HEK293 (cell line): ENCODE measurements around the gene PSMD7.

Source experiments
- GFI1B ChIP-seq: fragments of 450-650 bp; formaldehyde crosslinking; IDR thresholded peaks from 2 replicates; pipeline ENCODE4 v1.5.1; 2016; ENCODE audit warnings: missing biosample characterization, missing genetic modification characterization
- HOXD13 ChIP-seq: sonication (generic); formaldehyde crosslinking; IDR thresholded peaks from 2 replicates; pipeline ENCODE4 v1.8.0; 2022; ENCODE audit warnings: missing genetic modification reagents, borderline replicate concordance
- OSR2 ChIP-seq: fragments of 450-650 bp; formaldehyde crosslinking; IDR thresholded peaks from 2 replicates; pipeline ENCODE4 v1.5.1; 2016; ENCODE audit warnings: missing biosample characterization, missing genetic modification characterization
- PRDM2 ChIP-seq: fragments of 450-650 bp; formaldehyde crosslinking; IDR thresholded peaks from 2 replicates; pipeline ENCODE4 v1.5.1; 2016; ENCODE audit warnings: missing biosample characterization, missing genetic modification characterization, borderline replicate concordance
- PRDM6 ChIP-seq: fragments of 450-650 bp; formaldehyde crosslinking; IDR thresholded peaks from 2 replicates; pipeline ENCODE4 v1.5.1; 2017; ENCODE audit warnings: missing biosample characterization, missing genetic modification characterization
- SCRT1 ChIP-seq: fragments of 450-650 bp; formaldehyde crosslinking; IDR thresholded peaks from 2 replicates; pipeline ENCODE4 v1.5.1; 2016; ENCODE audit warnings: missing biosample characterization, missing genetic modification characterization, borderline replicate concordance
- ZBTB17 ChIP-seq: fragments of 450-650 bp; formaldehyde crosslinking; IDR thresholded peaks from 2 replicates; pipeline ENCODE4 v1.5.1; 2016; ENCODE audit warnings: missing biosample characterization, missing genetic modification characterization
- ZFP3 ChIP-seq: fragments of 450-650 bp; formaldehyde crosslinking; IDR thresholded peaks from 2 replicates; pipeline ENCODE4 v1.5.1; 2016; ENCODE audit warnings: low read depth, missing biosample characterization, missing genetic modification characterization
- ZNF114 ChIP-seq: fragments of 450-650 bp; formaldehyde crosslinking; IDR thresholded peaks from 2 replicates; pipeline ENCODE4 v1.5.0; 2017; ENCODE audit warnings: missing biosample characterization, missing genetic modification characterization
- ZNF121 ChIP-seq: fragments of 450-650 bp; formaldehyde crosslinking; IDR thresholded peaks from 2 replicates; pipeline ENCODE4 v1.5.1; 2016; ENCODE audit warnings: missing biosample characterization, missing genetic modification characterization
- ZNF174 ChIP-seq: fragments of 450-650 bp; formaldehyde crosslinking; IDR thresholded peaks from 2 replicates; pipeline ENCODE4 v1.5.0; 2017; ENCODE audit warnings: missing biosample characterization, mild to moderate bottlenecking, missing genetic modification characterization
- ZNF175 ChIP-seq: fragments of 450-650 bp; formaldehyde crosslinking; IDR thresholded peaks from 2 replicates; pipeline ENCODE4 v1.5.1; 2016; ENCODE audit warnings: missing biosample characterization, missing genetic modification characterization
- ZNF18 ChIP-seq: fragments of 450-650 bp; formaldehyde crosslinking; IDR thresholded peaks from 2 replicates; pipeline ENCODE4 v1.5.1; 2016; ENCODE audit warnings: missing biosample characterization, missing genetic modification characterization
- ZNF202 ChIP-seq: fragments of 450-650 bp; formaldehyde crosslinking; IDR thresholded peaks from 2 replicates; pipeline ENCODE4 v1.5.1; 2016; ENCODE audit warnings: missing biosample characterization, missing genetic modification characterization, borderline replicate concordance
- ZNF24 ChIP-seq: fragments of 450-650 bp; formaldehyde crosslinking; IDR thresholded peaks from 2 replicates; pipeline ENCODE4 v1.5.1; 2016; ENCODE audit warnings: missing biosample characterization, missing genetic modification characterization
- ZNF266 ChIP-seq: fragments of 450-650 bp; formaldehyde crosslinking; IDR thresholded peaks from 2 replicates; pipeline ENCODE4 v1.5.1; 2016; ENCODE audit warnings: missing biosample characterization, missing genetic modification characterization, low read depth
- ZNF37A ChIP-seq: fragments of 450-650 bp; IDR thresholded peaks from 2 replicates; pipeline ENCODE4 v1.5.1; 2018; ENCODE audit warnings: missing biosample characterization, missing genetic modification characterization
- ZNF394 ChIP-seq: fragments of 450-650 bp; formaldehyde crosslinking; IDR thresholded peaks from 2 replicates; pipeline ENCODE4 v1.5.1; 2016; ENCODE audit warnings: missing biosample characterization, missing genetic modification characterization, mild to moderate bottlenecking, moderate library complexity, borderline replicate concordance
- ZNF473 ChIP-seq: fragments of 450-650 bp; formaldehyde crosslinking; IDR thresholded peaks from 2 replicates; pipeline ENCODE4 v1.5.1; 2017; ENCODE audit warnings: missing biosample characterization, missing genetic modification characterization
- ZNF501 ChIP-seq: fragments of 450-650 bp; formaldehyde crosslinking; IDR thresholded peaks from 2 replicates; pipeline ENCODE4 v1.5.1; 2016; ENCODE audit warnings: missing biosample characterization, missing genetic modification characterization
- ZNF530 ChIP-seq: fragments of 450-650 bp; formaldehyde crosslinking; IDR thresholded peaks from 2 replicates; pipeline ENCODE4 v1.5.1; 2016; ENCODE audit warnings: low read depth, missing biosample characterization, missing genetic modification characterization
- ZNF600 ChIP-seq: fragments of 450-650 bp; formaldehyde crosslinking; IDR thresholded peaks from 2 replicates; pipeline ENCODE4 v1.5.1; 2016; ENCODE audit warnings: missing biosample characterization, missing genetic modification characterization
- ZNF629 ChIP-seq: fragments of 450-650 bp; formaldehyde crosslinking; IDR thresholded peaks from 2 replicates; pipeline ENCODE4 v1.5.1; 2017; ENCODE audit warnings: missing biosample characterization, missing genetic modification characterization
- ZNF692 ChIP-seq: fragments of 450-650 bp; formaldehyde crosslinking; IDR thresholded peaks from 2 replicates; pipeline ENCODE4 v1.5.1; 2016; ENCODE audit warnings: missing biosample characterization, missing genetic modification characterization
- ZNF701 ChIP-seq: fragments of 450-650 bp; formaldehyde crosslinking; IDR thresholded peaks from 2 replicates; pipeline ENCODE4 v1.5.1; 2016; ENCODE audit warnings: missing biosample characterization, missing genetic modification characterization
- ZNF76 ChIP-seq: fragments of 450-650 bp; formaldehyde crosslinking; IDR thresholded peaks from 2 replicates; pipeline ENCODE4; 2016; ENCODE audit warnings: low read depth, missing biosample characterization, missing genetic modification characterization, borderline replicate concordance
- ZNF768 ChIP-seq: fragments of 450-650 bp; formaldehyde crosslinking; IDR thresholded peaks from 2 replicates; pipeline ENCODE4 v1.5.1; 2018; ENCODE audit warnings: missing biosample characterization, mild to moderate bottlenecking, missing genetic modification characterization
- ZNF785 ChIP-seq: fragments of 450-650 bp; formaldehyde crosslinking; IDR thresholded peaks from 2 replicates; pipeline ENCODE4 v1.5.1; 2016; ENCODE audit warnings: missing biosample characterization, missing genetic modification characterization
- ZSCAN18 ChIP-seq: fragments of 450-650 bp; formaldehyde crosslinking; IDR thresholded peaks from 2 replicates; pipeline ENCODE4 v1.5.1; 2016; ENCODE audit warnings: missing biosample characterization, missing genetic modification characterization

The PSMD7 gene

GRCh38 chr16:74296432-74297144 is at the start of gene PSMD7 (continued):
- TF ChIP-seq ZBTB17 (peak; percentile 69), ZNF114 (tag by site-specific recombination) (no peak), ZNF530 (tag by site-specific recombination) (no peak), ZNF394 (peak; percentile 31; the same call in 1 of the 2 replicates), ZNF37A (tag by site-specific recombination) (no peak), ZNF768 (tag by site-specific recombination) (0 out of 2 replicates have a peak, but pooled peaks have one; percentile 5), ZNF629 (tag by site-specific recombination) (peak; percentile 76), OSR2 (tag by site-specific recombination) (no peak), PRDM6 (no peak), ZNF473 (tag by site-specific recombination) (no peak), ZNF18 (tag by site-specific recombination) (no peak), ZNF701 (tag by site-specific recombination) (no peak), ZNF785 (tag by site-specific recombination) (0 out of 2 replicates have a peak, but pooled peaks have one; percentile 23), ZNF174 (tag by site-specific recombination) (no peak), ZNF24 (tag by site-specific recombination) (peak; percentile 84), ZNF202 (no peak), HOXD13 (no peak; the same call in 1 of the 2 replicates), ZNF175 (tag by site-specific recombination) (no peak), ZNF76 (tag by site-specific recombination) (peak; percentile 93), PRDM2 (tag by site-specific recombination) (no peak), ZNF692 (peak; percentile 75), ZNF501 (tag by site-specific recombination) (peak; percentile 80; the same call in 1 of the 2 replicates), ZSCAN18 (tag by site-specific recombination) (no peak), ZNF121 (0 out of 2 replicates have a peak, but pooled peaks have one; percentile 45), GFI1B (no peak), ZFP3 (tag by site-specific recombination) (no peak), SCRT1 (tag by site-specific recombination) (no peak), ZNF600 (tag by site-specific recombination) (peak; percentile 64), ZNF266 (tag by site-specific recombination) (no peak)
